ENCODE measurements around the gene AVPR2. TPM values are rescaled to one million over a fixed set of nuclear protein-coding genes. Genes with fewer than 3 reads are reported as not detected.

AVPR2 gene
- total and polyA plus RNA-seq, 10 of the 15 experiments (the other 5 are each of a cell fraction or from before 2014, with no cell fraction given): 0.12 to 0.37 TPM; not detected in 8

DNA sequence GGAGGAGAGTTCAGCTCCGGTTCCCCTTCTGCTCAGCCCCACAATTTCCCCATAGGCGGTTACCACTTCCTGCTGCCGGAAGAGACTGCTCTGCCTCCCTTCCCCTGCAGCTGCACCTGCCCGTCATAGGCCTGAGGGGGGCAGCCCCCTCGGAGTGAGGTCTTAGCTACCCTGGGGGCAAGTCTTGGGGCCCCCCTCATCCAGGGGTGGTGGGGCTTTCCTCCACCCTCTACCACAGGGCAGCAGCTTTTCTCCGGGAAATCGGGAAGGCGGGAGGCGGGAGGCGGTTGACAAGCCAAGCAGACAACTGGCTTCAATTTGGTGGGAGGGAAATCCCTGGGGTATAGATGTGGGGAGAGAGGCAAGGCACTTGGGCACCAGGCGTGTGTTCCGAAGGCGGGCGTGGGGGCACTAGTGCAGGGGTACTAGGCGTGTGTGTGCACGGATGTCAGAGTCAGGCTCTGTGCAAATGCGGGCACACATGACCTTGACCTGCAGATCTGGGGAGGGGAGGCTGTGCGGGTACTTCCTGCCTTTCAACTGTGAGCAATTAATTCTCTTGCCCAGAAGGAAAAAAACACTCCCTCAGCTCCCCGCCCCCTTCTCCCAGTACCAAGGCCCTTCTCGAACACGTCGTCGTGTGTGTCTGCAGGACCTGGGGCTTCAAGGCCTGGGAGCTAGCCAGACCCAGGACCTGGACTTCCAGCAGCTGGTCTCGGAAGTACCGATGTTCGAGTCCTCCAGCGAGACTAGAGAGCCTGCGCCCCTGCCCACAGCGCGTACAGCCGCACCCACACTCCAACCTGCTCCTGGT is 22.6 kb downstream of the AVPR2 start (continued):
- TF ChIP-seq POLR2AphosphoS2 (IDR thresholded peaks at IDR 0.05; ENCODE audit: low read depth, low read length) (peak; percentile 59; the same call in 1 of the 2 replicates), ZBED1 (IDR thresholded peaks at IDR 0.05; ENCODE audit: borderline replicate concordance) (peak; percentile 28; the same call in 1 of the 2 replicates), MYB (IDR thresholded peaks at IDR 0.05; ENCODE audit: borderline replicate concordance, low read depth, low read length) (no peak), ETV6 (conservative IDR thresholded peaks at IDR 0.05 in 1 of 2, IDR thresholded peaks at IDR 0.05 in 1 of 2; ENCODE audit: borderline replicate concordance in 1 of 2, low read depth in 1 of 2) (peak in 1 of 2 experiments; percentile 94; a peak in 2 of 4 replicates), POLR2AphosphoS5 (IDR thresholded peaks at IDR 0.05; ENCODE audit: low read length) (peak; percentile 51; the same call in 1 of the 2 replicates), SPI1 (IDR thresholded peaks at IDR 0.05; ENCODE audit: borderline replicate concordance, insufficient read depth, low read depth, low read length) (peak; percentile 69; the same call in 1 of the 2 replicates), SMAD1 (IDR thresholded peaks at IDR 0.05; ENCODE audit: low read depth, partially characterized antibody) (no peak), EGR1 (IDR thresholded peaks at IDR 0.05; ENCODE audit: borderline replicate concordance in 1 of 2, low read depth in 2 of 2, low read length in 2 of 2) (0 out of 3 replicates have a peak, but pooled peaks of 1 of the 2 experiments have one; percentile 12), TCF3 (IDR thresholded peaks at IDR 0.05; ENCODE audit: borderline replicate concordance, insufficient read depth, low read depth, low read length) (peak; percentile 81; the same call in 1 of the 2 replicates), BCL11A (IDR thresholded peaks at IDR 0.05; ENCODE audit: low read depth, low read length) (peak; percentile 28; the same call in 1 of the 2 replicates), DPF2 (IDR thresholded peaks at IDR 0.05) (peak; percentile 52), POLR2A (IDR thresholded peaks at IDR 0.05; ENCODE audit: low read depth, low read length) (peak; percentile 20), SIN3A (IDR thresholded peaks at IDR 0.05; ENCODE audit: low read depth, low read length) (peak; percentile 24; the same call in 1 of the 2 replicates), NBN (IDR thresholded peaks at IDR 0.05) (0 out of 2 replicates have a peak, but pooled peaks have one; percentile 56), IKZF1 (conservative IDR thresholded peaks at IDR 0.05) (peak; percentile 69; the same call in 1 of the 2 replicates), MEF2B (IDR thresholded peaks at IDR 0.05; ENCODE audit: partially characterized antibody, poor library complexity, severe bottlenecking) (peak; percentile 86), GATAD2B (conservative IDR thresholded peaks at IDR 0.05; ENCODE audit: low read depth) (peak; percentile 30; the same call in 1 of the 2 replicates)
- TF ChIP-seq, protein P1, sequence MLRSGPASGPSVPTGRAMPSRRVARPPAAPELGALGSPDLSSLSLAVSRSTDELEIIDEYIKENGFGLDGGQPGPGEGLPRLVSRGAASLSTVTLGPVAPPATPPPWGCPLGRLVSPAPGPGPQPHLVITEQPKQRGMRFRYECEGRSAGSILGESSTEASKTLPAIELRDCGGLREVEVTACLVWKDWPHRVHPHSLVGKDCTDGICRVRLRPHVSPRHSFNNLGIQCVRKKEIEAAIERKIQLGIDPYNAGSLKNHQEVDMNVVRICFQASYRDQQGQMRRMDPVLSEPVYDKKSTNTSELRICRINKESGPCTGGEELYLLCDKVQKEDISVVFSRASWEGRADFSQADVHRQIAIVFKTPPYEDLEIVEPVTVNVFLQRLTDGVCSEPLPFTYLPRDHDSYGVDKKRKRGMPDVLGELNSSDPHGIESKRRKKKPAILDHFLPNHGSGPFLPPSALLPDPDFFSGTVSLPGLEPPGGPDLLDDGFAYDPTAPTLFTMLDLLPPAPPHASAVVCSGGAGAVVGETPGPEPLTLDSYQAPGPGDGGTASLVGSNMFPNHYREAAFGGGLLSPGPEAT (IDR thresholded peaks at IDR 0.05; ENCODE audit: low read depth): peak; percentile 59; the same call in 1 of the 2 replicates
- TF ChIP-seq, protein P2, sequence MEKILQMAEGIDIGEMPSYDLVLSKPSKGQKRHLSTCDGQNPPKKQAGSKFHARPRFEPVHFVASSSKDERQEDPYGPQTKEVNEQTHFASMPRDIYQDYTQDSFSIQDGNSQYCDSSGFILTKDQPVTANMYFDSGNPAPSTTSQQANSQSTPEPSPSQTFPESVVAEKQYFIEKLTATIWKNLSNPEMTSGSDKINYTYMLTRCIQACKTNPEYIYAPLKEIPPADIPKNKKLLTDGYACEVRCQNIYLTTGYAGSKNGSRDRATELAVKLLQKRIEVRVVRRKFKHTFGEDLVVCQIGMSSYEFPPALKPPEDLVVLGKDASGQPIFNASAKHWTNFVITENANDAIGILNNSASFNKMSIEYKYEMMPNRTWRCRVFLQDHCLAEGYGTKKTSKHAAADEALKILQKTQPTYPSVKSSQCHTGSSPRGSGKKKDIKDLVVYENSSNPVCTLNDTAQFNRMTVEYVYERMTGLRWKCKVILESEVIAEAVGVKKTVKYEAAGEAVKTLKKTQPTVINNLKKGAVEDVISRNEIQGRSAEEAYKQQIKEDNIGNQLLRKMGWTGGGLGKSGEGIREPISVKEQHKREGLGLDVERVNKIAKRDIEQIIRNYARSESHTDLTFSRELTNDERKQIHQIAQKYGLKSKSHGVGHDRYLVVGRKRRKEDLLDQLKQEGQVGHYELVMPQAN (conservative IDR thresholded peaks at IDR 0.05): 0 out of 2 replicates have a peak, but pooled peaks have one; percentile 31
- TF ChIP-seq, protein P3, sequence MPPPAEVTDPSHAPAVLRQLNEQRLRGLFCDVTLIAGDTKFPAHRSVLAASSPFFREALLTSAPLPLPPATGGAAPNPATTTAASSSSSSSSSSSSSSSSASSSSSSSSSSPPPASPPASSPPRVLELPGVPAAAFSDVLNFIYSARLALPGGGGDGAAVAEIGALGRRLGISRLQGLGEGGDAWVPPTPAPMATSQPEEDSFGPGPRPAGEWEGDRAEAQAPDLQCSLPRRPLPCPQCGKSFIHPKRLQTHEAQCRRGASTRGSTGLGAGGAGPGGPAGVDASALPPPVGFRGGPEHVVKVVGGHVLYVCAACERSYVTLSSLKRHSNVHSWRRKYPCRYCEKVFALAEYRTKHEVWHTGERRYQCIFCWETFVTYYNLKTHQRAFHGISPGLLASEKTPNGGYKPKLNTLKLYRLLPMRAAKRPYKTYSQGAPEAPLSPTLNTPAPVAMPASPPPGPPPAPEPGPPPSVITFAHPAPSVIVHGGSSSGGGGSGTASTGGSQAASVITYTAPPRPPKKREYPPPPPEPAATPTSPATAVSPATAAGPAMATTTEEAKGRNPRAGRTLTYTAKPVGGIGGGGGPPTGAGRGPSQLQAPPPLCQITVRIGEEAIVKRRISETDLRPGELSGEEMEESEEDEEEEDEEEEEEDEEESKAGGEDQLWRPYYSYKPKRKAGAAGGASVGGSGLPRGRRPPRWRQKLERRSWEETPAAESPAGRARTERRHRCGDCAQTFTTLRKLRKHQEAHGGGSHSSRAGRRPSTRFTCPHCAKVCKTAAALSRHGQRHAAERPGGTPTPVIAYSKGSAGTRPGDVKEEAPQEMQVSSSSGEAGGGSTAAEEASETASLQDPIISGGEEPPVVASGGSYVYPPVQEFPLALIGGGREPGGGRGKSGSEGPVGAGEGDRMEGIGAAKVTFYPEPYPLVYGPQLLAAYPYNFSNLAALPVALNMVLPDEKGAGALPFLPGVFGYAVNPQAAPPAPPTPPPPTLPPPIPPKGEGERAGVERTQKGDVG (CRISPR knock-in tag; IDR thresholded peaks at IDR 0.05): no peak
- TF ChIP-seq, protein P4, sequence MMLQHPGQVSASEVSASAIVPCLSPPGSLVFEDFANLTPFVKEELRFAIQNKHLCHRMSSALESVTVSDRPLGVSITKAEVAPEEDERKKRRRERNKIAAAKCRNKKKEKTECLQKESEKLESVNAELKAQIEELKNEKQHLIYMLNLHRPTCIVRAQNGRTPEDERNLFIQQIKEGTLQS (IDR thresholded peaks at IDR 0.05; ENCODE audit: borderline replicate concordance, extremely low read depth, low read depth, low read length): no peak
